Panc1 (cell line): ENCODE measurements around the gene C1orf198. TPM values are rescaled to one million over a fixed set of nuclear protein-coding genes. Genes with fewer than 3 reads are reported as not detected.
A peak's percentile ranks its signal among the peaks of the same experiment; 100 is the strongest.

Experiments
- ATAC-seq: fragments of 200-7000 bp; cut with Tn5 transposase; 2 replicates; pipeline ENCODE4 v1.9.1; 2020; ENCODE audit warnings: mild to moderate bottlenecking, moderate library complexity
- BruUV-seq: library from RNA; stranded (reverse); fragments of 400-500 nt; replicated peaks from 2 replicates; lab custom pipeline; 2021; lab: Mats Ljungman, UMichigan
- CTCF ChIA-PET: fragments of 300-600 bp; sonication (Branson Sonifier 250); formaldehyde crosslinking; loops from one replicate; lab custom pipeline; 2022; ENCODE audit warnings: antibody characterized with exemption; lab: Charles Lee
- POLR2A ChIA-PET: fragments of 300-600 bp; sonication (Branson Sonifier 250); formaldehyde crosslinking; loops from one replicate; lab custom pipeline; 2022; ENCODE audit warnings: antibody characterized with exemption; lab: Charles Lee
- DNase-seq: peaks from one replicate; pipeline ENCODE4 v3.0.0-alpha.2; 2010; ENCODE audit warnings: low read depth, low spot score
- H3K27ac ChIP-seq: 2 replicates; pipeline ENCODE4 v1.5.1; 2011; ENCODE audit warnings: mild to moderate bottlenecking, low read length, inconsistent platforms
- H3K27me3 ChIP-seq: fragments of 200-500 bp; sonication (Bioruptor generic); 2 replicates; pipeline ENCODE4 v1.6.0; 2014; ENCODE audit warnings: low read length, inconsistent platforms; ENCODE audit not compliant: control insufficient read depth, insufficient read depth
- H3K36me3 ChIP-seq: fragments of 200-500 bp; sonication (Bioruptor generic); 2 replicates; pipeline ENCODE4 v1.5.1; 2014; ENCODE audit warnings: inconsistent platforms, mild to moderate bottlenecking, low read length, moderate library complexity; ENCODE audit not compliant: control insufficient read depth, insufficient read depth
- H3K4me1 ChIP-seq: 2 replicates; pipeline ENCODE4 v1.5.1; 2011; ENCODE audit warnings: inconsistent platforms, mild to moderate bottlenecking, low read length, moderate library complexity; ENCODE audit not compliant: control insufficient read depth, insufficient read depth
- H3K4me3 ChIP-seq, 2 experiments: 2 replicates each; pipeline ENCODE4 v1.5.1; 2011 to 2012; ENCODE audit warnings: low read depth in 2 of 2, low read length in 2 of 2, mild to moderate bottlenecking in 2 of 2, inconsistent platforms in 1 of 2, moderate library complexity in 1 of 2
- H3K9me3 ChIP-seq: fragments of 200-500 bp; sonication (Bioruptor generic); 2 replicates; pipeline ENCODE4 v1.5.1; 2014; ENCODE audit warnings: low read depth, mild to moderate bottlenecking, inconsistent platforms, low read length, moderate library complexity; ENCODE audit not compliant: control insufficient read depth, insufficient read depth
- POLR2AphosphoS5 ChIP-seq: IDR thresholded peaks from 2 replicates; pipeline ENCODE4 v1.6.1; 2012; ENCODE audit warnings: mild to moderate bottlenecking, low read depth, low read length, moderate library complexity
- SIN3A ChIP-seq: IDR thresholded peaks from 2 replicates; pipeline ENCODE4 v1.6.1; 2012; ENCODE audit warnings: low read depth, mild to moderate bottlenecking, low read length, moderate library complexity, borderline replicate concordance; ENCODE audit not compliant: insufficient read depth
- TCF7L2 ChIP-seq: IDR thresholded peaks from 2 replicates; pipeline ENCODE4 v1.6.1; 2011; ENCODE audit warnings: mild to moderate bottlenecking, low read depth, low read length, inconsistent platforms
- in situ Hi-C: cut with HindIII; loops from 2 replicates; pipeline ENCODE4 v1.10.0; 2016; ENCODE audit warnings: low sequenced_read_pairs, low pct_unique_long_range_greater_than_20kb
- intact Hi-C: fragments of 100-400 bp; cut with micrococcal nuclease; formaldehyde crosslinking; loops from one replicate; pipeline ENCODE4 v1.10.0; 2022; ENCODE audit not compliant: unreplicated experiment
- total RNA-seq: library from RNA; stranded (reverse); gene quantifications from one replicate; pipeline ENCODE4 v1.2.1, GENCODE V29; 2021; ENCODE audit not compliant: unreplicated experiment
- TF ChIP-seq, protein P1 (sequence below): fragments of 450-650 bp; IDR thresholded peaks from 2 replicates; pipeline ENCODE4 v1.5.1; 2017; ENCODE audit warnings: mild to moderate bottlenecking
- TF ChIP-seq, protein P2 (sequence below), 2 experiments: IDR thresholded peaks; 2 replicates each; pipeline ENCODE4 v1.6.1; 2011 to 2012; ENCODE audit warnings: low read depth in 2 of 2, control low read depth in 1 of 2, low read length in 1 of 2, mild to moderate bottlenecking in 1 of 2, moderate library complexity in 1 of 2; ENCODE audit not compliant: insufficient read depth in 1 of 2

C1orf198 gene
- total RNA-seq, 1 experiment from 2014 or later, result 33.6 TPM

DNA sequence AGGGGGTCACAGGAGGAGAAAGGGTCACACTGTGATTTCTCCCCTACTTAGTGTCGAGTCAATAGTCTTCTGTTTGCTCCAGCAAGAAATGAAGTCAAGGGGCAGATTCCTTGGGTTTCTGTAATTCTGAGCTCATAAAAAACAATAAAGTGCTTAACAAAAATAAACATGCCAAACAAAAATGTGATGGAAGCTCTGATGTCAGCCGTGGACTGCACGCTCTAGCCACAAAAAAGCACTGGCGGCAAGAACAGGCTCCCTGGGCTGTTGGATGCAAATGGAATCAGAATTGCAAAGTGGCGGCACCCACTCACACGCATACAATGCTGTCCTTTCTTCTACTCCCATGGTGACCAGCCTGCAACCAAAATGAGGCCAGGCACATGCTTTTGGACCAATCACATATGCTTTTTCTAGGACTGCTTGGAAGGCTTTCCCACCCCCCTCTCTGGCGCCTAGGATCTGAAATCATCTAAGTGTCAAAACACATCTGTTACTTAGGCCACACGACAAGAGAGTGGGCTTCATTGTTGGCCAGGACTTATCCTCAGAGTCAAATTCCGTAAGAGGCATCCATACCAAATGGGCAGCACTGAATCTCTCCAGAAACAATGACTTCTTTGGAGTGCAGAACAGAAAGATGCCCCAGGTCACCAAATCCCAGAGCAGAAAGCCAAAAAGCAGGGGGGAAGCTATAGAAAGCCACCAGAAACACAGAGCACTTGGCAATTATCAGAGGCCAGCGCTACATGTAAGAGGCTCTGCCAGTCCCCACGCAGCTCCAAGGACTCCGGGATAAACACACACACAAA lies 9.2 kb downstream of the C1orf198 start:
- ChIA-PET POLR2A (no interaction called here), CTCF (no interaction called here)
- intact Hi-C loops, result no loop called here
- Histone ChIP-seq H3K27me3 (no peaks in the 10 kb centered on the region), H3K4me3 (no peak overlapping the region), H3K36me3 (no peaks in the 10 kb centered on the region), H3K9me3 (no peaks in the 10 kb centered on the region; the same call in 1 of the 2 replicates), H3K27ac (no peak overlapping the region), H3K4me1 (peaks cover 31% of the 10 kb centered on the region)
- peak; percentile 43; the same call in 1 of the 2 replicates for ATAC-seq
- no TSS peak for BruUV-seq
- DNase-seq, result no peak
- in situ Hi-C loops, result no loop called here
- TF ChIP-seq, protein P1, sequence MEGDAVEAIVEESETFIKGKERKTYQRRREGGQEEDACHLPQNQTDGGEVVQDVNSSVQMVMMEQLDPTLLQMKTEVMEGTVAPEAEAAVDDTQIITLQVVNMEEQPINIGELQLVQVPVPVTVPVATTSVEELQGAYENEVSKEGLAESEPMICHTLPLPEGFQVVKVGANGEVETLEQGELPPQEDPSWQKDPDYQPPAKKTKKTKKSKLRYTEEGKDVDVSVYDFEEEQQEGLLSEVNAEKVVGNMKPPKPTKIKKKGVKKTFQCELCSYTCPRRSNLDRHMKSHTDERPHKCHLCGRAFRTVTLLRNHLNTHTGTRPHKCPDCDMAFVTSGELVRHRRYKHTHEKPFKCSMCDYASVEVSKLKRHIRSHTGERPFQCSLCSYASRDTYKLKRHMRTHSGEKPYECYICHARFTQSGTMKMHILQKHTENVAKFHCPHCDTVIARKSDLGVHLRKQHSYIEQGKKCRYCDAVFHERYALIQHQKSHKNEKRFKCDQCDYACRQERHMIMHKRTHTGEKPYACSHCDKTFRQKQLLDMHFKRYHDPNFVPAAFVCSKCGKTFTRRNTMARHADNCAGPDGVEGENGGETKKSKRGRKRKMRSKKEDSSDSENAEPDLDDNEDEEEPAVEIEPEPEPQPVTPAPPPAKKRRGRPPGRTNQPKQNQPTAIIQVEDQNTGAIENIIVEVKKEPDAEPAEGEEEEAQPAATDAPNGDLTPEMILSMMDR, result no peak
- TF ChIP-seq, protein P2, sequence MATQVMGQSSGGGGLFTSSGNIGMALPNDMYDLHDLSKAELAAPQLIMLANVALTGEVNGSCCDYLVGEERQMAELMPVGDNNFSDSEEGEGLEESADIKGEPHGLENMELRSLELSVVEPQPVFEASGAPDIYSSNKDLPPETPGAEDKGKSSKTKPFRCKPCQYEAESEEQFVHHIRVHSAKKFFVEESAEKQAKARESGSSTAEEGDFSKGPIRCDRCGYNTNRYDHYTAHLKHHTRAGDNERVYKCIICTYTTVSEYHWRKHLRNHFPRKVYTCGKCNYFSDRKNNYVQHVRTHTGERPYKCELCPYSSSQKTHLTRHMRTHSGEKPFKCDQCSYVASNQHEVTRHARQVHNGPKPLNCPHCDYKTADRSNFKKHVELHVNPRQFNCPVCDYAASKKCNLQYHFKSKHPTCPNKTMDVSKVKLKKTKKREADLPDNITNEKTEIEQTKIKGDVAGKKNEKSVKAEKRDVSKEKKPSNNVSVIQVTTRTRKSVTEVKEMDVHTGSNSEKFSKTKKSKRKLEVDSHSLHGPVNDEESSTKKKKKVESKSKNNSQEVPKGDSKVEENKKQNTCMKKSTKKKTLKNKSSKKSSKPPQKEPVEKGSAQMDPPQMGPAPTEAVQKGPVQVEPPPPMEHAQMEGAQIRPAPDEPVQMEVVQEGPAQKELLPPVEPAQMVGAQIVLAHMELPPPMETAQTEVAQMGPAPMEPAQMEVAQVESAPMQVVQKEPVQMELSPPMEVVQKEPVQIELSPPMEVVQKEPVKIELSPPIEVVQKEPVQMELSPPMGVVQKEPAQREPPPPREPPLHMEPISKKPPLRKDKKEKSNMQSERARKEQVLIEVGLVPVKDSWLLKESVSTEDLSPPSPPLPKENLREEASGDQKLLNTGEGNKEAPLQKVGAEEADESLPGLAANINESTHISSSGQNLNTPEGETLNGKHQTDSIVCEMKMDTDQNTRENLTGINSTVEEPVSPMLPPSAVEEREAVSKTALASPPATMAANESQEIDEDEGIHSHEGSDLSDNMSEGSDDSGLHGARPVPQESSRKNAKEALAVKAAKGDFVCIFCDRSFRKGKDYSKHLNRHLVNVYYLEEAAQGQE (IDR thresholded peaks at IDR 0.05; ENCODE audit: insufficient read depth in 1 of 2, low read depth in 2 of 2, low read length in 1 of 2), result no peak
- TF ChIP-seq POLR2AphosphoS5 (no peak), SIN3A (no peak), TCF7L2 (peak; percentile 95)

DNA sequence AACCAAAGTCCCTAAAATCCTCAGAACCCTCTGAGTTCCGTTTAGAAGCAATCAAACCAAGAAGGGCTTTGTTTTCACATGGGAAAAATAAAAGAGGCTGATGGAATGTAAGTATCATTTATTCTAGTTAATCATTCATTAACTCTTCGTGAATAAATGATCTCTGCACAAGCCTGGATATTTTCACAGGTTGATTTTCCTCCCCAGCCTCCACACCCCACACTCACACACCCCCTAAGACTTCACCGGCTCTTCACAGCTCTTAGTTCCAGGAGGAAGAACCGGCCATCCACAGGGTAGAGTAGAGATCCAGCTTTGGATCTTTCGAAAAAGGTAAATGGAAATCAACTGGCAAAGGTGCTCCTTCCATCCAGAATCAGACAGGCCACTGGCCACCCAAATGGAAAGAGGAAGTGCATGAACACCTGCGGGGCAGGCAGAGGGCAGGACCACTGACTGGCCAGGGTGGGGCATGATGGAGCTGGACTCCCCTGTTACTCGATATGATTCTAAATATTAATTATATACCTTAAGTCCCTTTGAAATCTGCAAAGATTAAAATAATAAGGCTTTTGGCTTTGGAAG lies 10.0 kb downstream of the C1orf198 start:
- H3K27me3 ChIP-seq, result no peaks in the 10 kb centered on the region
- peaks cover 31% of the 10 kb centered on the region for H3K4me1 ChIP-seq
- BruUV-seq, result no TSS peak
- intact Hi-C loops, result no loop called here
- no peaks in the 10 kb centered on the region for H3K36me3 ChIP-seq
- in situ Hi-C loops, result no loop called here
- CTCF ChIA-PET, result no interaction called here
- peaks cover 4% of the 10 kb centered on the region; the same call in 1 of the 2 replicates for H3K9me3 ChIP-seq
- POLR2A ChIA-PET, result no interaction called here
- H3K4me3 ChIP-seq, result no peak overlapping the region
- TF ChIP-seq POLR2AphosphoS5, result no peak
- no peak for TF ChIP-seq TCF7L2
- TF ChIP-seq SIN3A, result no peak
- H3K27ac ChIP-seq, result peak overlapping the region; percentile 48; the same call in 1 of the 2 replicates
- ATAC-seq (no peak), DNase-seq (no peak)
